GM12865 (cell line): Measurements from ENCODE around the gene CCDC34.

Source experiments
- DNase-seq: peaks from one replicate; pipeline ENCODE4 v3.0.0; 2010; ENCODE audit warnings: low read depth
- H3K4me3 ChIP-seq: 2 replicates; pipeline ENCODE4 v1.5.1; 2011; ENCODE audit warnings: mild to moderate bottlenecking, low read depth, low read length, control low read depth
- TF ChIP-seq, protein P1 (sequence below): IDR thresholded peaks from 2 replicates; pipeline ENCODE4 v1.5.1; 2011; ENCODE audit warnings: low read length, control low read depth, low read depth, inconsistent platforms; ENCODE audit not compliant: insufficient read depth; ENCODE audit errors: missing control alignments

The CCDC34 gene

DNA sequence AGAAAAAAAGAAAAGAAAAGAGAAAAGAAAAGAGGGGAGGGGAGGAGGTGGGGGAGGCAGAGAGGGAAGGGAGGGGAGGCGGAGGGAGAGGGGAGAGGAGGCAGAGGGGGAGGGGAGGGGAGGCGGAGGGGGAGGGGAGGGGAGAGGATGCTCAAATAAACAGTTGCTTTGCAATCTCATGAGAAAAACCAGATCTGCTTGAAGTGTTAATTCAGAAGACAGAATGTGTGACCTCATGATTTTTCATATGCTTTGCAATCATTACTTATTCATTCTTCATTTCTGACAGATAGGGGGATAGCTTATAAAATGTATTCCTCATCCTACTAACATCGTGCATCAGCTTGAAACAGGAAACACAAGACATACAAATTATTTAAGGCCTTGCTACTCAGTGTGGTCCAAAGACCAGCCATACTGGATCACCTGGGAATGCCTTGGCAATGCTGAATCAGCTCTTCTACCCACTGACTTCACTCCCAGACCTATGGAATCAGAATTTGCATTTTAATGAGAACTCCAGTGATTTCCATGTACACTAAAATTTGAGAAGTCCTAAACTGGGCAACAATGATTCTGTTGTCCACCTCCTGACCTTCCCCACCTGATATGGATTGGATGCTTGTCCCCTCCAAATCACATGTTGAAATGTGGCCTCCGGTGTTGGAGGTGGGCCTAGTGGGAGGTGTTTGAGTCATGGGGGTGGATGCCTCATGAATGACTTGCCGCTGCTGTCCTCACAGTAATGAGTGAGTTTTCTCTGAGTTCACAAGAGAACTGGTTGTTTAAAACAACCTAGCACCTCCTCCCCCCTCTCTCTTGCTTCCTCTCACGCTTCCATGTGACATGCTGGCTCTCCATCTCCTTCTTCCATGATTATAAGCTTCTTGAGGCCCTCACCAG, 69.2 kb downstream of the CCDC34 start:
- TF ChIP-seq, protein P1, sequence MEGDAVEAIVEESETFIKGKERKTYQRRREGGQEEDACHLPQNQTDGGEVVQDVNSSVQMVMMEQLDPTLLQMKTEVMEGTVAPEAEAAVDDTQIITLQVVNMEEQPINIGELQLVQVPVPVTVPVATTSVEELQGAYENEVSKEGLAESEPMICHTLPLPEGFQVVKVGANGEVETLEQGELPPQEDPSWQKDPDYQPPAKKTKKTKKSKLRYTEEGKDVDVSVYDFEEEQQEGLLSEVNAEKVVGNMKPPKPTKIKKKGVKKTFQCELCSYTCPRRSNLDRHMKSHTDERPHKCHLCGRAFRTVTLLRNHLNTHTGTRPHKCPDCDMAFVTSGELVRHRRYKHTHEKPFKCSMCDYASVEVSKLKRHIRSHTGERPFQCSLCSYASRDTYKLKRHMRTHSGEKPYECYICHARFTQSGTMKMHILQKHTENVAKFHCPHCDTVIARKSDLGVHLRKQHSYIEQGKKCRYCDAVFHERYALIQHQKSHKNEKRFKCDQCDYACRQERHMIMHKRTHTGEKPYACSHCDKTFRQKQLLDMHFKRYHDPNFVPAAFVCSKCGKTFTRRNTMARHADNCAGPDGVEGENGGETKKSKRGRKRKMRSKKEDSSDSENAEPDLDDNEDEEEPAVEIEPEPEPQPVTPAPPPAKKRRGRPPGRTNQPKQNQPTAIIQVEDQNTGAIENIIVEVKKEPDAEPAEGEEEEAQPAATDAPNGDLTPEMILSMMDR = no peak
- DNase-seq = no peak
- H3K4me3 ChIP-seq = no peak overlapping the region

DNA sequence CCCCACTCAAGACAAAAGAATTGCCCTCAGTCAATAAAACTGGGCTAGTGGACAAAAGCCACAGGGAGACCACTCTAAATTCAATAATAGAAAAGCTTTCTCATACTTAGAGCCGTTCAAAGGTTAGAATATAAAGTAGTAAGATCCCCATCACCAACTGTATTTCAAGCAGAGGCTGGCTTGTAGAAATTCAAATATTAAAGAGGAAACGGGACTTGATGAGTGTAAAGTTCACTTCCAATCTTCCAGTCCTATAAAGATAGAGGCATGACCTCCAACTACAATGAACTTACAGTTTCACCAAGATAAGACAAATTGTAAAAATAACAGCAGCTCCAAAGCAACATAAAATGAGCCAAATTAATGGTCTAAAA, 70.4 kb downstream of the CCDC34 start:
- DNase-seq = no peak
- TF ChIP-seq, protein P1 = no peak
- H3K4me3 ChIP-seq = no peak overlapping the region

DNA sequence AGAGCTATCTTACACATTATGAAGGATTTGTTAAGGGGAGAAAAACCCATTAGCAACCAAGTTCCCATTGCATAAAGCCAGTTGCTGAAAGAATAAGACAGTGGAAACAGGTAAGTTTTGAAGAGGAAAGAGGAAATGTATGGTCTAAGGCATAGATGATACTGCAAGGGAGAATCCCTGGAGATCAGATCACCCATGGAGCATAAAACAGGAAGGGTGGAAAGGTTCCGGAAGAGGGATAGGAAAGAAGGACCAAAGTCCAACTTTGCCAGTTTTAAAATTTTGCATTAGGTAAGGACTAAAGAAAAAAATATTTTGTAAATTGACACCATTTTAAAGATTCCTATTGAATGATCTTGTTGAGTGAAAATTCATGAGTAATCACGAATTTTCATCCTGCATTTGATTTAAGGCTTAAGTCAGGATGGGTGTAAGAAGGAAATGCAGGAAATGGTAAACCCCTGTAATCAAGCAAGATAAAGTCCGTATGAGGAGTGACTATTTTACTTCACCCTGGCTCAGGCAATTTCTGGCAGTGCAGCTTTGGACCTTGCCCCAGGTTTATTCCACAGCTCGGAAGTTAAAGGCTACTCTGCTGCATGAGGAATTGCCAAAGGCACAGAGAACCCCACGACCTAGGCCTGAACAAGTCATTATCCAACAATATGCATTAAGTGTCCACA, 70.9 kb downstream of the CCDC34 start:
- TF ChIP-seq, protein P1 = no peak

DNA sequence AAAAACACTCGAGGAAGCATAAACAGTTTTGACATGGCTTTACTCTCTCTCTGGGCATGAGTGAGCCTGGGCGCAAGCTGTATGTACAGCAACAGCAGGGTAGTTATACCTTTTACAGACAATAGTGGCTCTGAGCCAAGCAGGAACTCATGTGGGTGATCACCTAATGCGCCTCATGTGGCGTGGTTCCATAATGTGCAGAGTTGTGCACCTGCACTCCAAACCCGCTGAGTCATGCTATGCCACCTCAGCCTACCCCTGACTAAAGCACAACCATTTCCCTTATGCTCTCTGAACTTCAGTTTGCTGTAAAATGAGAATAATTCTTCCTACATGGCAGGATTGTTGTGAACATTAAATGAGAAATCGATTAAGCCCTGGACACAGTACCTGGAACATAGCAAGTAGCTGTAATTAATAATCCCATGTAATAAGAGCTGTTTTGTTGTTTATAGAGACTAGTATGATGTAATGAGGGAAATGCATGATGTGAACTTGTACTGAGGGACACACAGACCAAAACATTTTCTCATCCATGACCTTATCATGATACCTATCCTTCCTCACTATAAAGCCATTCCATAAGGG, 71.6 kb downstream of the CCDC34 start:
- TF ChIP-seq, protein P1 = no peak
- DNase-seq = peak; percentile 16
- H3K4me3 ChIP-seq = no peak overlapping the region

More for the DNA sequence above, 70.9 kb downstream of the CCDC34 start:
- no peak for DNase-seq
- no peak overlapping the region for H3K4me3 ChIP-seq

DNA sequence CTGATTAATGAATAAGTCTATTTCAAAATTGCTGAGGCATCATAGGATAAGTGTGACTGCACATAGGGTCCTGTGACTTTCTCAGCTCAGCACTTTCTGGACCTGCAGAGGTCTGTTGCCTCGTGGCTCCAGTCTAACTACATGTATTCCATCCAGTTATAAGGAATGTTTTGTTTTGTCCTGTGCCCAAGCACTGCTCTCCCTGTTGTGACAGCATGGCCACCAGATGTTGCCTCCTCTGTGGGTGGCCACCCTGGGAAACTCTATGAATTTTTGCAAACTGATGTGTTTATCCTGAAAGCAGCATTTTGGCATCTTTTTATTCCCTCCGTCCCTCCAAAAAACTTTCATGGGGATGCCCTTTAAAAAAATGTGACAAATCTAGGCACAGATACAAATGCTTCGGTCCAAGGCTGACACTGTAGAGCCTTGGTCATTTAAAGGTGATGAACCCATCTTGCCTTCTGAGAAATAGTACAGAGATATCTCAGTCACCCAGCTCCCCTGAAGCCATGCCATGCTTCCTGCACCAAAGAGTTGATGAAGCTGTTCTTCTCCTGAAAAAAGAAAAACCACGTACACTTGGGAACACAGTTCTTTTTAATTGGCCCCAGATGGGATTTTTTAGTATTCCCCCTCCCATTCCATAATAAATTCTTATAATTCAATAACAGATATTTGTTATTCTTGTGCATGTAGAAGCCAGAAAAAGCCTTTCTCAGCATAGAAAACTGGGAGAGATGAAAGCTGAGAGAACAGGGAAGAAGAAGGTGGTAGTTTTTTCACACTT, 72.6 kb downstream of the CCDC34 start:
- H3K4me3 ChIP-seq = no peak overlapping the region
- TF ChIP-seq, protein P1 = no peak
- DNase-seq = no peak
